HFF-Myc (cell line): Measurements from ENCODE around the gene PTPRK.

Experiments
- DNase-seq: peaks from one replicate; pipeline ENCODE4 v3.0.0-alpha.2; 2011; ENCODE audit warnings: low read depth; ENCODE audit errors: extremely low read depth
- H3K4me3 ChIP-seq: replicated peaks from 2 replicates; pipeline ENCODE4 v1.5.1; 2011; ENCODE audit warnings: low read depth, mild to moderate bottlenecking, control low read depth, low read length
- CTCF ChIP-seq: IDR thresholded peaks from 2 replicates; pipeline ENCODE4 v1.5.1; 2012; ENCODE audit warnings: mild to moderate bottlenecking, low read depth, low read length, control low read depth; ENCODE audit errors: missing control alignments

Gene PTPRK

GRCh38 chr6:128351255-128351514, 169.2 kb downstream of the PTPRK start:
- no peak for DNase-seq
- TF ChIP-seq CTCF, result no peak

GRCh38 chr6:128350416-128351254, 169.8 kb downstream of the PTPRK start:
- H3K4me3 ChIP-seq, result no peak overlapping the region
- TF ChIP-seq CTCF, result no peak
- DNase-seq, result no peak

More at GRCh38 chr6:128351255-128351514, 169.2 kb downstream of the PTPRK start:
- H3K4me3 ChIP-seq, result no peak overlapping the region

- no peak overlapping the region for H3K4me3 ChIP-seq
- no peak for TF ChIP-seq CTCF
- DNase-seq, result no peak
Observed at GRCh38 chr6:128347123-128347522, 173.3 kb downstream of the PTPRK start.

- no peak overlapping the region for H3K4me3 ChIP-seq
- TF ChIP-seq CTCF, result no peak
- DNase-seq, result no peak
Observed at GRCh38 chr6:128346569-128346968, 173.8 kb downstream of the PTPRK start.

- TF ChIP-seq CTCF, result no peak
- DNase-seq, result no peak
- H3K4me3 ChIP-seq, result no peak overlapping the region
Observed at GRCh38 chr6:128345278-128345677, 175.1 kb downstream of the PTPRK start.

GRCh38 chr6:128343706-128344105, 176.7 kb downstream of the PTPRK start:
- no peak for TF ChIP-seq CTCF
- no peak overlapping the region for H3K4me3 ChIP-seq
- DNase-seq, result no peak
